ENCODE data around the gene HSD17B12.
"Not testable (repeated sequence)": the region's sequence is repeated elsewhere in the genome, so short reads cannot be mapped to it uniquely, and the experiment has no call there.

The HSD17B12 gene

GRCh38 chr11:43680521-43681400 lies at the start of gene HSD17B12:
HSD17B12 (plus strand) TSS chr11:43680738; CDS start chr11:43680828, 90 bp downstream.
- DNase-seq: peak; percentile 96 to 99 (median 98)

GRCh38 chr11:43631732-43632131 lies 48.8 kb upstream of the HSD17B12 start:
- DNase-seq: no peak

GRCh38 chr11:43632181-43632580 lies 48.4 kb upstream of the HSD17B12 start:
- no peak for DNase-seq

GRCh38 chr11:43638717-43639116 lies 41.8 kb upstream of the HSD17B12 start:
- DNase-seq: no peak

GRCh38 chr11:43639224-43639623 lies 41.3 kb upstream of the HSD17B12 start:
- no peak for DNase-seq

GRCh38 chr11:43639920-43640319 lies 40.6 kb upstream of the HSD17B12 start:
- no peak for DNase-seq

GRCh38 chr11:43643898-43644620 lies 36.5 kb upstream of the HSD17B12 start:
- peak; percentile 76 to 90 (median 82) for DNase-seq

GRCh38 chr11:43644621-43645299 lies 35.8 kb upstream of the HSD17B12 start:
- DNase-seq: no peak

GRCh38 chr11:43646767-43647166 lies 33.8 kb upstream of the HSD17B12 start:
- DNase-seq: no peak

- no peak for DNase-seq
These were observed 31.6 kb upstream of the HSD17B12 start for GRCh38 chr11:43648888-43649287.

DNA sequence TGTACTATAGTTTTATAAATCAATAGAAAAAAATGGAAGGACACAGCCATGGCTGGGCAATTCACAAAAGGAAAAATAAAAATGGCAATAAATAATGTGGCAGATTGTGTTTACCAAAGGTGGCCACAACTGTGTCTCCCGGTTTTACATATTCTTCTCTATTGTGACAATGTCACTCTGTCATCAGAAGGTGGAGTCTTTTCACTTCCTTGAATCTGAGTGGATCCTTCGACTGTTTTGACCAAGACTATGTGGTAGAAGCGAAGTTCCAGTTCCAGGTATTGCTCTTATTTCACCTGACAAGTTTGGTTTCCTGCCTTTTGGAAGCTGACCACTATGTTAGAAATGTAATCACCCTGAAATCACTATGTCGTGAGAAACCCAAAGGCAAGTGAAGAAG lies 31.0 kb upstream of the HSD17B12 start:
- no peak for DNase-seq

- DNase-seq: no peak
These were observed 30.6 kb upstream of the HSD17B12 start for GRCh38 chr11:43649921-43650320.

DNA sequence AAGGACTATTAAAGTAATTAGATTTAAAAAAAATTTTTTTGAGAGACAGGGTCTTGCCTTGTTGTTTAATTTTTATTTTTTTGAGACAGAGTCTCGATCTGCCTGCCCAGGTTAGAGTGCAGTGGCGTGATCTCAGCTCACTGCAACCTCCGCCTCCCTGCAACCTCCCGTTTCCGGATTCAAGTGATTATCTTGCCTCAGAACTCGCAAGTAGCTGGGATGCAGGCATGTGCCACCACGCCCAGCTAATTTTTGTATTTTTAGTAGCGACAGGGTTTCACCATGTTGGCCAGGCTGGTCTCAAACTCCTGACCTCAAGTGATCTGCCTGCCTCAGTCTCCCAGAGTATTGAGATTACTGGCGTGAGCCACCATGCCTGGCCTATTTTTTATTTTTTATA lies 17.5 kb upstream of the HSD17B12 start:
- DNase-seq: not testable (repeated sequence)

DNA sequence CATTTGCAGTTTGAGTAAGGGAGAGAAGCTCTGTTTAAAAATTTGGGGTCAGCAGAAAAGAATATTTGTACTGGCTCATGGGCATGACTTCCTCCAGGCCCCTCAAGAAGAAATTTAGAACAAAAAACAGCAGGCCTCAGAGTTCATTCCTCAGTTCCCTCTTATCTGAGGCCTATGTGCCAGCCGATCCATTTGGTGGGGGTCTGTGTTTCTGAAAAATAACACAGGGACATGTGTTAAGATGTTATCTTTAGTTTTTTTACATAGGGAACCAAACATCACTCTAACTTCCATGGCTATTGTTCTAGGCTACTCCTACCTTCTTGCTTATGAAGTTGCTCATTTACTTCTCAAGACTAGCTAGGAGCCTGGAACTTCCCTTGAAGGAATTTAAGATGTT lies 16.2 kb upstream of the HSD17B12 start:
- no peak for DNase-seq

GRCh38 chr11:43671284-43671683 lies 9.3 kb upstream of the HSD17B12 start:
- DNase-seq: not testable (repeated sequence)

DNA sequence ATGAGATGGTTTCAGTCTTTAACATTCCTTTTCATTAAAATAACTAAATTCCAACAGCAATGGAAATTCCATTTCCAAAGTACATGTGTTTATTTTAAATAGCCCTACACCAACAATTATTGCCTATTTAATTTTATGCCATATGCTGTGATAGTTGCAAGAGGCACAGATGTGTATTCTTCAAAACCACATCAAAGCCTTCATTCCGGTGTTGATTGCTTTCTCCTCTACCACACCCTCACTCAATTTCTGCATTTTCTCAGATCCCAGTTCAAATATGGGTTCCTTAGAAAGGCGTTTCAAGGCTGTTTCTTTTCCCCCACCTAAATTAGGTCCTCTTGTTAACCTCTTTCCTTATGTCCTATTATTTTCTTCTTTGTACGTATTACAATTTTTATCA lies 6.0 kb upstream of the HSD17B12 start:
- no peak for DNase-seq

- no peak for DNase-seq
These were observed 3.6 kb upstream of the HSD17B12 start for GRCh38 chr11:43676933-43677332.

DNA sequence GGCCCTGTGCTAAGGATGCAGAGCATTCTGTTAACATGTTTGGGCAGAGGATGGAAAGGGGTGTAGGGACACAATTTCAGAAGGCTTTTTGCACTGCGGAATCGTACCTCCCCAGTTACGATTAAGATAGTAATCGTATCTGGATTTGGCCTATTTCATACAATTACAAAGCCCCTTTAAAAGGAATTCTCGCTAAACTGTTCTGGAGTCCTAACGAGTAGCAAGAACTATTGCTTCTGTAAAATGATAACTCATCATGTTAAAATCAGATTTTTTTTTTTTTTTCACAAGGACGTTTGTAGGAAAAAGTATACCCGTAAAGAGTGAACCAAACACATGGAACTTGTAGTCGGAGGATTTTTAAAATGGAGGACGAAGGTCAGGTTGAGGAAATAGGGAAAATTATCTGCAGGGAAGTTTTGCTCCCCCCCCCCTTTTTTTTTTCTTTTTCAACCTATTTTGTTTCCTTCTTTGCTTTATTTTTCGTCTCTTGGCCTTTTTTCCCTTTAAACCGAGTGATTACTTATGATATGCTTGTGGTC lies 934 bp downstream of the HSD17B12 start:
- no peak for DNase-seq

DNA sequence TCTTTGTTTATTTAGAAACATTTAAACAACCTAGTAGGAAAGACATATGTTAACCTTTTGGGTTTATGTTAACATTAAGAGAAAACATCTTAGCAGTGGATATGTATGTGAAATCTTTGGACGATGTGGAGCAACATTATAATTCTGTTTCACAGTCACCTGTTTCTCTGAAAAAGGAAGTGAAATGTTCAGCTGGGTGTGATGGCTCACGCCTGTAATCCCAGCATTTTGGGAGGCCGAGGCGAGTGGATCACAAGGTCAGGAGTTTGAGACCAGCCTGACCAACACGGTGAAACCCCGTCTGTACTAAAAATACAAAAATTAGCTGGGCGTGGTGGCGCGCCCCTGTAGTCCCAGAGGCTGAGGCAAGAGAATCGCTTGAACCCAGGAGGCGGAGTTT lies 1.5 kb downstream of the HSD17B12 start:
- DNase-seq: not testable (repeated sequence)

- DNase-seq: no peak
These were observed 4.9 kb downstream of the HSD17B12 start for GRCh38 chr11:43685440-43685839.

DNA sequence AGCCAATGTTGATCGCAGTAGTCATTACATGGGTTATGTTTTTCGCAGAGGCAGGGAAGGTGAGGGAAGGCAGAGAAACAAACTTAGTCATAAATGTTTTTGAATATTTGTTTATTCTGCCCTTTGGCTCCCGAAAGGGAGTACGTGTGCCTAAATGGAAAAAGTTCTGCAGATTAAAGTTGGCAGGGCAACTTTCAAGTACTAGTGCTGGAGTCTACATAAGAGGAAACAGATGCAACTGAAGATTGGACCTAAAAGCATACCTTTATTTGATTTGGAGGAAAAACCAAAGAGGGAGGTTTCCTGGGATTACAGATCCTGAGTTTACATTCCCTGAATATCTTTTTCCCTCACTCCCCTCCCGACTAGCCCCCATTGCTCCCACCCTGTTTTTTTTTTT lies 5.7 kb downstream of the HSD17B12 start:
- DNase-seq: no peak

DNA sequence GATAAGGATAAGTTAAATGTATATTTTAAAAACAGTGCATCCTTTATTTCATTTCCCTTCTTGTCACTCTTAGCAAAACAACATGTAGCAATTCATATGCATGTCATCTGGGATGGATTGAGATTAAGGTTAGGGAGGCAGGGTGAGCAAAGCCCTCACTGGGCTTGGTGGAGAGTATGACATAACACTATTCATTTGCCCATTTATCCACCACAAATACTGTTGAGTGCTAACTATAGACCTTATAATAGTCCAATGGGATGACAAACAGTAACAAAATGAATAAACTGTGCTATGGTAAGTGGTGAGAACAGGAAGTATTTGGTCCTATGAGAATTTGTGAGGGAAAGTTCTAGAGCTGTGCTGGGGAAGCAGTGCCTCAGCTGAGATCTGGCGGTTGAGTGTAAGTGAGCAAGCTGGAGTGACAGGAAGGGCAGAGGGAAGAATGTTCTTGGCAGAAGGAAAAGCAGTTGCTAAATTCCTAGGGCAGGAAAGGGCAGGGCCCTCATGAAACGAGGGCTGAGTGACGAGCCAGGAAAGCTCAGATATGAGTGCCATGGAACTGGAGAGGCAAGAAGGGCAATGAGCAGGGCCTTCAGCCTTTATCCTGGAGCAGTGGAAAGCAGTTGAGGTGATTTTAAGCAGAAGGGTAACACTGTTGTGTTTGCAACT lies 6.7 kb downstream of the HSD17B12 start:
- no peak for DNase-seq

GRCh38 chr11:43688394-43688793 lies 7.9 kb downstream of the HSD17B12 start:
- DNase-seq: no peak
